C4-2B (cell line): ENCODE measurements around the gene RPEL1.

Source experiments
- ZFX ChIP-seq: fragments of 450-650 bp; IDR thresholded peaks from 2 replicates; pipeline ENCODE4 v1.6.1; 2017
- TF ChIP-seq, protein P1 (sequence below): fragments of 450-650 bp; conservative IDR thresholded peaks from 2 replicates; pipeline ENCODE4 v1.5.1; 2017; ENCODE audit warnings: mild to moderate bottlenecking

DNA sequence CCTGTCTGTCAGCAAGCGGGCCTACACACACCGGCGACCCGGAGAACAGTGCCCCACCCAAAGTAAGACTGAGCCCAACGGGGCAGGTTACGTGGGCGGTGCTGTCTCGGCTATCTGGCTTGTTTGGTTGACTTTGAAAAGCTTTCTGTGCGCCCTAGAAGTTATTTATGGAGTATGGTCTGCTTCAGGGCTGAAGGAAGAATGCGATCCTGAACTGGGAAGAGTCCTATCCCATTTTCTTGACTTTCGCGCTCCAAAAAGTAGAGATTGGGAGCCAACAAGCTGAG is 32.8 kb downstream of the RPEL1 start:
- TF ChIP-seq, protein P1, sequence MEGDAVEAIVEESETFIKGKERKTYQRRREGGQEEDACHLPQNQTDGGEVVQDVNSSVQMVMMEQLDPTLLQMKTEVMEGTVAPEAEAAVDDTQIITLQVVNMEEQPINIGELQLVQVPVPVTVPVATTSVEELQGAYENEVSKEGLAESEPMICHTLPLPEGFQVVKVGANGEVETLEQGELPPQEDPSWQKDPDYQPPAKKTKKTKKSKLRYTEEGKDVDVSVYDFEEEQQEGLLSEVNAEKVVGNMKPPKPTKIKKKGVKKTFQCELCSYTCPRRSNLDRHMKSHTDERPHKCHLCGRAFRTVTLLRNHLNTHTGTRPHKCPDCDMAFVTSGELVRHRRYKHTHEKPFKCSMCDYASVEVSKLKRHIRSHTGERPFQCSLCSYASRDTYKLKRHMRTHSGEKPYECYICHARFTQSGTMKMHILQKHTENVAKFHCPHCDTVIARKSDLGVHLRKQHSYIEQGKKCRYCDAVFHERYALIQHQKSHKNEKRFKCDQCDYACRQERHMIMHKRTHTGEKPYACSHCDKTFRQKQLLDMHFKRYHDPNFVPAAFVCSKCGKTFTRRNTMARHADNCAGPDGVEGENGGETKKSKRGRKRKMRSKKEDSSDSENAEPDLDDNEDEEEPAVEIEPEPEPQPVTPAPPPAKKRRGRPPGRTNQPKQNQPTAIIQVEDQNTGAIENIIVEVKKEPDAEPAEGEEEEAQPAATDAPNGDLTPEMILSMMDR: no peak
- no peak for TF ChIP-seq ZFX
